B cell (primary cell): Measurements from ENCODE around the gene DDX10. TPM values are rescaled to one million over a fixed set of nuclear protein-coding genes. Genes with fewer than 3 reads are reported as not detected.

Experiments
- ATAC-seq: fragments of 200-7000 bp; cut with Tn5 transposase; one replicate; pipeline ENCODE4 v1.10.0; 2021; ENCODE audit warnings: low read depth, mild to moderate bottlenecking, moderate number of reproducible peaks, moderate library complexity
- CTCF ChIA-PET: fragments of 350-600 bp; sonication (Branson Sonifier 250); formaldehyde crosslinking; loops from one replicate; lab custom pipeline; 2021; ENCODE audit warnings: antibody characterized with exemption, inconsistent platforms; lab: Charles Lee
- POLR2A ChIA-PET: fragments of 350-600 bp; sonication (Branson Sonifier 250); formaldehyde crosslinking; loops from one replicate; lab custom pipeline; 2021; ENCODE audit warnings: antibody characterized with exemption; lab: Charles Lee
- DNase-seq: peaks from one replicate; pipeline ENCODE4 v3.0.0; 2013
- H2AFZ ChIP-seq: 2 replicates; pipeline ENCODE4 v1.6.1; 2012; ENCODE audit warnings: mild to moderate bottlenecking, low read depth, low read length; ENCODE audit not compliant: insufficient read depth, poor library complexity, severe bottlenecking
- H3K27ac ChIP-seq, 2 donors: 1 replicate in 1 of 2; 2 replicates in 1 of 2; pipeline ENCODE4 v1.5.1; 2012 to 2013; ENCODE audit warnings: low read length in 2 of 2, mild to moderate bottlenecking in 2 of 2, moderate library complexity in 1 of 2
- H3K27me3 ChIP-seq, 4 experiments: fragments of 200-600 bp in 1 of 4; sonication (generic) in 1 of 4; replicated peaks in 1 of 4; 1 replicate in 2 of 4; 2 replicates in 2 of 4; pipeline versions ENCODE4 v1.6.1 to v1.7.0; 2013 to 2016; ENCODE audit warnings: low read length in 3 of 4, mild to moderate bottlenecking in 2 of 4, mixed read lengths in 1 of 4, moderate library complexity in 1 of 4; ENCODE audit not compliant: insufficient read depth in 4 of 4, control insufficient read depth in 3 of 4; ENCODE audit errors: control extremely low read depth in 1 of 4
- H3K36me3 ChIP-seq, 2 experiments: replicated peaks in 1 of 2; 1 replicate in 1 of 2; 2 replicates in 1 of 2; pipeline versions ENCODE4 v1.6.1 to v1.7.1; 2013; ENCODE audit warnings: low read length in 1 of 2; ENCODE audit not compliant: insufficient read depth in 2 of 2, control insufficient read depth in 1 of 2; ENCODE audit errors: control extremely low read depth in 1 of 2, extremely low read depth in 1 of 2
- H3K4me1 ChIP-seq, 2 donors: fragments of 200-600 bp in 1 of 2; sonication (generic) in 1 of 2; 1 replicate in 1 of 2; 2 replicates in 1 of 2; pipeline versions ENCODE4 v1.5.1 to v1.6.1; 2013 to 2017; ENCODE audit warnings: low read length in 2 of 2; ENCODE audit not compliant: control insufficient read depth in 2 of 2, insufficient read depth in 2 of 2
- H3K4me2 ChIP-seq: replicated peaks from 2 replicates; pipeline ENCODE3; 2012; ENCODE audit warnings: mild to moderate bottlenecking, low read depth, low read length; ENCODE audit not compliant: poor library complexity, severe bottlenecking
- H3K4me3 ChIP-seq, 5 experiments: fragments of 200-600 bp in 1 of 5; sonication (generic) in 1 of 5; 1 replicate in 3 of 5; 2 replicates in 2 of 5; pipeline versions ENCODE4 v1.5.1 to v1.7.0; 2011 to 2016; ENCODE audit warnings: low read length in 4 of 5, mild to moderate bottlenecking in 4 of 5, low read depth in 2 of 5, control low read depth in 1 of 5, moderate library complexity in 1 of 5; ENCODE audit not compliant: insufficient read depth in 1 of 5; ENCODE audit errors: control extremely low read depth in 1 of 5, extremely low read depth in 1 of 5
- H3K79me2 ChIP-seq: fragments of 200-600 bp; sonication (generic); one replicate; pipeline ENCODE4 v1.6.0; 2016; ENCODE audit warnings: low read length; ENCODE audit not compliant: control insufficient read depth, insufficient read depth
- H3K9ac ChIP-seq: fragments of 200-600 bp; sonication (generic); 2 replicates; pipeline ENCODE4 v1.6.1; 2017; ENCODE audit warnings: mild to moderate bottlenecking, low read length, moderate library complexity
- H3K9me3 ChIP-seq, 3 donors: one replicate each; pipeline versions ENCODE4 v1.6.1 to v1.7.1; 2013; ENCODE audit warnings: low read length in 2 of 3; ENCODE audit not compliant: control insufficient read depth in 2 of 3, insufficient read depth in 1 of 3; ENCODE audit errors: control extremely low read depth in 1 of 3
- H4K20me1 ChIP-seq: 2 replicates; pipeline ENCODE4 v1.6.0; 2012; ENCODE audit warnings: mild to moderate bottlenecking, low read length; ENCODE audit not compliant: insufficient read depth, control insufficient read depth, poor library complexity, severe bottlenecking
- H3K27ac Mint-ChIP-seq: one replicate; pipeline ENCODE4 v1.8.0; 2021; ENCODE audit warnings: mixed read lengths
- H3K27me3 Mint-ChIP-seq: one replicate; pipeline ENCODE4 v1.8.0; 2021; ENCODE audit warnings: mixed read lengths
- H3K4me1 Mint-ChIP-seq: one replicate; pipeline ENCODE4 v1.8.0; 2021; ENCODE audit warnings: mixed read lengths
- H3K4me3 Mint-ChIP-seq: one replicate; pipeline ENCODE4 v1.8.0; 2021; ENCODE audit warnings: mixed read lengths
- H3K9me3 Mint-ChIP-seq: one replicate; pipeline ENCODE4 v1.8.0; 2022; ENCODE audit warnings: mixed read lengths; ENCODE audit not compliant: insufficient read depth
- CTCF ChIP-seq: fragments of 200-600 bp; IDR thresholded peaks from one replicate; pipeline ENCODE4 v1.8.0; 2022; ENCODE audit warnings: antibody characterized with exemption, mild to moderate bottlenecking
- EZH2 ChIP-seq: IDR thresholded peaks from 2 replicates; pipeline ENCODE4 v1.6.1; 2012; ENCODE audit warnings: borderline replicate concordance, low read depth, mild to moderate bottlenecking, moderate library complexity, low read length; ENCODE audit not compliant: insufficient read depth, poor library complexity, severe bottlenecking
- WGBS: methylation state at CpG from one replicate; pipeline ENCODE4 v1.1.5; 2013; ENCODE audit warnings: missing lambda C conversion rate; ENCODE audit not compliant: insufficient coverage; 5-methylcytosine and 5-hydroxymethylcytosine counted together
- intact Hi-C: fragments of 100-400 bp; cut with micrococcal nuclease; formaldehyde crosslinking; loops from one replicate; pipeline ENCODE4 v1.10.0; 2022
- polyA plus RNA-seq: library from polyadenylated mRNA; depleted of rRNA; stranded (reverse); fragments of >200 nt; gene quantifications from 2 replicates; pipeline ENCODE4 v1.2.3, GENCODE V29; 2012
- total RNA-seq, 2 donors: library from RNA; stranded (reverse); fragments of 120-200 nt in 1 of 2; gene quantifications; 1 replicate in 1 of 2; 2 replicates in 1 of 2; pipeline versions ENCODE4 v1.2.3 to v1.2.4, GENCODE V29; 2013 to 2022

Gene DDX10
- total and polyA plus RNA-seq, 2 donors (not counting 1 experiment from before 2014, with no cell fraction given): 15.6 to 30.6 TPM

- ChIA-PET CTCF (no interaction called here), POLR2A (no interaction called here)
- ATAC-seq: no peak
- Histone ChIP-seq H3K79me2 (peaks cover 15% of the 10 kb centered on the region), H3K4me3 (no peak overlapping the region), H3K4me1 (peaks cover 10 to 18% of the 10 kb centered on the region in 2 donors), H2AFZ (no peak overlapping the region), H3K27me3 (no peaks in the 10 kb centered on the region), H3K9ac (no peak overlapping the region), H3K36me3 (peaks cover 0 to 2% of the 10 kb centered on the region in 2 experiments), H3K9me3 (no peaks in the 10 kb centered on the region), H3K4me2 (no peak overlapping the region), H4K20me1 (peaks cover 7% of the 10 kb centered on the region), H3K27ac (no peak overlapping the region)
- Mint-ChIP-seq H3K27ac (no peak overlapping the region), H3K4me1 (peaks cover 26% of the 10 kb centered on the region), H3K9me3 (no peaks in the 10 kb centered on the region), H3K4me3 (no peak overlapping the region), H3K27me3 (no peaks in the 10 kb centered on the region)
- TF ChIP-seq CTCF: no peak
- TF ChIP-seq EZH2: no peak
- DNase-seq: no peak
- intact Hi-C loops: no loop called here
- WGBS: no CpG with 5 or more reads among the region's 1 CpG
Measured at GRCh38 chr11:108802492-108802891, 137.6 kb downstream of the DDX10 start.

- CTCF ChIA-PET: no interaction called here
- WGBS: no CpG with 5 or more reads among the region's 1 CpG
- TF ChIP-seq CTCF: no peak
- no peak for TF ChIP-seq EZH2
Measured at GRCh38 chr11:108803776-108804175, 138.9 kb downstream of the DDX10 start.

More at GRCh38 chr11:108803776-108804175, 138.9 kb downstream of the DDX10 start:
- Mint-ChIP-seq H3K27me3 (no peaks in the 10 kb centered on the region), H3K4me3 (no peak overlapping the region), H3K27ac (no peak overlapping the region), H3K9me3 (no peaks in the 10 kb centered on the region), H3K4me1 (peaks cover 14% of the 10 kb centered on the region)
- Histone ChIP-seq H3K4me2 (no peak overlapping the region), H4K20me1 (no peaks in the 10 kb centered on the region), H3K36me3 (peaks cover 0 to 2% of the 10 kb centered on the region in 2 experiments), H3K9ac (no peak overlapping the region), H2AFZ (no peak overlapping the region), H3K27ac (no peak overlapping the region), H3K9me3 (no peaks in the 10 kb centered on the region), H3K79me2 (peaks cover 15% of the 10 kb centered on the region), H3K4me3 (no peak overlapping the region), H3K27me3 (no peaks in the 10 kb centered on the region), H3K4me1 (peaks cover 5 to 7% of the 10 kb centered on the region in 2 donors)
- no peak for DNase-seq
- POLR2A ChIA-PET: no interaction called here
- intact Hi-C loops: no loop called here
- no peak for ATAC-seq
